PC-9 (cell line): Measurements from ENCODE around the gene PCDHGA9.

ENCODE experiments used
- EZH2 ChIP-seq: fragments of 200-600 bp; sonication (generic); IDR thresholded peaks from 2 replicates; pipeline ENCODE4 v1.8.0; 2017; ENCODE audit warnings: antibody characterized with exemption, low read depth
- TF ChIP-seq, protein P1 (sequence below): fragments of 200-600 bp; sonication (generic); conservative IDR thresholded peaks from 2 replicates; pipeline ENCODE4 v1.6.1; 2017; ENCODE audit warnings: mixed run types, antibody characterized with exemption, mild to moderate bottlenecking, moderate library complexity

GRCh38 chr5:141398608-141399007, 4.0 kb upstream of the PCDHGA9 start:
- TF ChIP-seq, protein P1, sequence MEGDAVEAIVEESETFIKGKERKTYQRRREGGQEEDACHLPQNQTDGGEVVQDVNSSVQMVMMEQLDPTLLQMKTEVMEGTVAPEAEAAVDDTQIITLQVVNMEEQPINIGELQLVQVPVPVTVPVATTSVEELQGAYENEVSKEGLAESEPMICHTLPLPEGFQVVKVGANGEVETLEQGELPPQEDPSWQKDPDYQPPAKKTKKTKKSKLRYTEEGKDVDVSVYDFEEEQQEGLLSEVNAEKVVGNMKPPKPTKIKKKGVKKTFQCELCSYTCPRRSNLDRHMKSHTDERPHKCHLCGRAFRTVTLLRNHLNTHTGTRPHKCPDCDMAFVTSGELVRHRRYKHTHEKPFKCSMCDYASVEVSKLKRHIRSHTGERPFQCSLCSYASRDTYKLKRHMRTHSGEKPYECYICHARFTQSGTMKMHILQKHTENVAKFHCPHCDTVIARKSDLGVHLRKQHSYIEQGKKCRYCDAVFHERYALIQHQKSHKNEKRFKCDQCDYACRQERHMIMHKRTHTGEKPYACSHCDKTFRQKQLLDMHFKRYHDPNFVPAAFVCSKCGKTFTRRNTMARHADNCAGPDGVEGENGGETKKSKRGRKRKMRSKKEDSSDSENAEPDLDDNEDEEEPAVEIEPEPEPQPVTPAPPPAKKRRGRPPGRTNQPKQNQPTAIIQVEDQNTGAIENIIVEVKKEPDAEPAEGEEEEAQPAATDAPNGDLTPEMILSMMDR, result no peak
- TF ChIP-seq EZH2, result no peak
